ENCODE results near the gene GBF1. TPM values are rescaled to one million over a fixed set of nuclear protein-coding genes. Genes with fewer than 3 reads are reported as not detected.

GBF1 gene
- total RNA-seq, 6 experiments from 2014 or later = 67.2 to 83.6 (median 74.2) TPM

DNA sequence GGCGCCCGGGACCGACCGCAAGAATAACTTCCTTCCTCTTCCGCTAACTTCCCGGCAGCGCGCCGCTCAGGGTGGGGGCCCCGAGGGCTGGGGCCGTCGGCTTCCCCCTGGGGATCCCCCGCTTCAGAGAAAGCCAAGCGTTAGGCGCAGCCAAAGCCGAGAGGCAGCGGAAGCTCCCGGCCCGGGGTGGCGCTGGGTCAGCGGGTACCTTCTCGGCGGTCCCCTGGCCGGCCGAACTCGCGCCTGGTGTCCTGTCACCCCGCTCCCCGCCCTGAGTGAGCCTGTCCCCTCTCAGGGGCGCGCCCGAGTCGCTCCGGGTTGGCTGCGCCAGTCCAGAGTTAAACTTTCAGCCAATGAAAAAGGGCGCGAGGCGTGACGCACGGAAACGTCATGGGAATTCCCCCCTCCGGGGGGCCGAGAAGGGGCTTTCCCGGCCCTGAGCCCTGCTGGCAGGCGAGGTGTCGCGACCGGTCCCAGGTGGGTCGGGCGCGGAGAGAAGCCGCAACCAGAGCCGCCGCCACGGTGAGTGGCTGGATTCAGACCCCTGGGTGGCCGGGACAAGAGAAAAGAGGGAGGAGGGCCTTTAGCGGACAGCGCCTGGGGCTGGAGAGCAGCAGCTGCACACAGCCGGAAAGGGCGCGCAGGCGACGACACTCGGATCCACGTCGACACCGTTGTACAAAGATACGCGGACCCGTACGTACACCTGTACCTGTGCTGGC lies 148.9 kb downstream of the GBF1 start:
- peaks cover 2% of the 10 kb centered on the region; the same call in 1 of the 2 replicates for H3K27me3 Mint-ChIP-seq (ENCODE audit: insufficient read depth)
- no peaks in the 10 kb centered on the region for H3K36me3 Mint-ChIP-seq (ENCODE audit: low read depth)
- no peaks in the 10 kb centered on the region for H3K9me3 Mint-ChIP-seq
- TF ChIP-seq, protein P1, sequence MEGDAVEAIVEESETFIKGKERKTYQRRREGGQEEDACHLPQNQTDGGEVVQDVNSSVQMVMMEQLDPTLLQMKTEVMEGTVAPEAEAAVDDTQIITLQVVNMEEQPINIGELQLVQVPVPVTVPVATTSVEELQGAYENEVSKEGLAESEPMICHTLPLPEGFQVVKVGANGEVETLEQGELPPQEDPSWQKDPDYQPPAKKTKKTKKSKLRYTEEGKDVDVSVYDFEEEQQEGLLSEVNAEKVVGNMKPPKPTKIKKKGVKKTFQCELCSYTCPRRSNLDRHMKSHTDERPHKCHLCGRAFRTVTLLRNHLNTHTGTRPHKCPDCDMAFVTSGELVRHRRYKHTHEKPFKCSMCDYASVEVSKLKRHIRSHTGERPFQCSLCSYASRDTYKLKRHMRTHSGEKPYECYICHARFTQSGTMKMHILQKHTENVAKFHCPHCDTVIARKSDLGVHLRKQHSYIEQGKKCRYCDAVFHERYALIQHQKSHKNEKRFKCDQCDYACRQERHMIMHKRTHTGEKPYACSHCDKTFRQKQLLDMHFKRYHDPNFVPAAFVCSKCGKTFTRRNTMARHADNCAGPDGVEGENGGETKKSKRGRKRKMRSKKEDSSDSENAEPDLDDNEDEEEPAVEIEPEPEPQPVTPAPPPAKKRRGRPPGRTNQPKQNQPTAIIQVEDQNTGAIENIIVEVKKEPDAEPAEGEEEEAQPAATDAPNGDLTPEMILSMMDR (IDR thresholded peaks at IDR 0.05) = peak; percentile 97
- peak overlapping the region; percentile 86 for H3K4me3 Mint-ChIP-seq
- peak; percentile 83 for DNase-seq
- H3K27ac Mint-ChIP-seq = peak overlapping the region; percentile 92
- peaks cover 29% of the 10 kb centered on the region for H3K4me1 Mint-ChIP-seq (ENCODE audit: low read depth)

DNA sequence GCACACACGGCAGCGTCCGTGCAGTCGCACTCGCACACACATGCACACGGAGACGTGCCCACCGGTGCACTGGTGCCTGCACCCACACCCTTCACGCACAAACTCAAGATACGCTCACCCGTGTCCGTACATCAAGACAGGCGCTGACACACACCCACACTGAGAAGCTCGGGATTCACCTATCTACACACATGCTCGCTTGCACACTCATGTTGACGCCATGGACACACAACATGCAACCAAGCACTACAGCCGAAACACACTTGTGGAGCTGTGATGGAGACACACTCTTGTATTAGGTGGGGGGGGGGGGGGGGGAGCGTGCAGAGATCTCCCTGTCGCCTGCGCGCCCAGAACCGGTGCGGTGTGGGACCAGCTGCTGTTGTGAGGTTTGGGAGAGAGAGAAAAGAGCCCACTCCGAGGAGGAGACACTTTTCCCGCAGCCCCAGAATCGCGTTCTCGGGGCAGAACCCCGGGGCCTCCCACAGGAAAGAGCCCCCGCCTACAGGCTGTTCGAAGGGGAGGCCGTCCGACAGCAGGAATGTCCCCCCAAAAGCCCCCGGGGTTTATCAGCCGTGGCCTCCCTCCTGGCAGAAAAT lies 149.6 kb downstream of the GBF1 start:
- H3K36me3 Mint-ChIP-seq (ENCODE audit: low read depth) = no peaks in the 10 kb centered on the region
- no peak for DNase-seq
- TF ChIP-seq, protein P1 (IDR thresholded peaks at IDR 0.05) = no peak
- no peaks in the 10 kb centered on the region for H3K9me3 Mint-ChIP-seq
- H3K27me3 Mint-ChIP-seq (ENCODE audit: insufficient read depth) = peaks cover 2% of the 10 kb centered on the region; the same call in 1 of the 2 replicates
- peaks cover 33% of the 10 kb centered on the region for H3K4me1 Mint-ChIP-seq (ENCODE audit: low read depth)
- peak overlapping the region; percentile 86 for H3K4me3 Mint-ChIP-seq
- peak overlapping the region; percentile 92 for H3K27ac Mint-ChIP-seq

DNA sequence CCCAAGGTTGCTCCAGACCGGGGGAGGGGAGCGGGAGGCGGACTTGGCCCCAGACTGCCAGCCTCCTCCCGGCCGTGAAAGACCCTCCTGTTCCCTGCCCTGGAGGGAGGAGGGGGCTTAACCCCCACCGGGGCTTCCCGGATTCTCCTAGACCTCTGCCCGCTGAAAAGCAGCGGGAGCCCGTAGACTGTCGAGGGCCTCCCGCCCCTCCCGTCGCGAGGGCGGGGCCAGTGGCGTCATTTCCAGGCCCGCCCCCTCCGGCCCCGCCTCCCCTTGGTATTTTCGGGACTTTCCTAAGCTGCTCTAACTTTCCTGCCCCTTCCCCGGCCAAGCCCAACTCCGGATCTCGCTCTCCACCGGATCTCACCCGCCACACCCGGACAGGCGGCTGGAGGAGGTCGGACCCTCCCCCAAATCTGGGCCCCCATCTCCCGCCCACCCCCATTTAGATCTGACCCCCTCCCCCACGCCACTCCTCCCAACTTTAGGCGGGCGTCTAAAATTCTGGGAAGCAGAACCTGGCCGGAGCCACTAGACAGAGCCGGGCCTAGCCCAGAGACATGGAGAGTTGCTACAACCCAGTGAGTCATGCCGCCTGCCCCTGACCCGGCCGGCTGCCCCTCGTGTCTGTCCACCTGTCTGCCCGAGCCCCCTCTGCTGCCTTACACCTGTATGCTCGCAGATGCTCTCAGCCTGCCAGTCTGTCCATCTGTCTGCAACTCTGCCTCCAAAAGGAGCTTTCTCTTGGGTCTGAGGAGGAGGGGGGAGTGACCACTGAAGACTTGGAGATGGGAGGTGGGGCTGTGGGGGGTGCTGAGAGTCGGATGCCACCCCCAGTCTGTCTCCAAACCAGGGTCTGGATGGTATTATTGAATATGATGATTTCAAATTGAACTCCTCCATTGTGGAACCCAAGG lies 150.3 kb downstream of the GBF1 start, which contains the start of gene NFKB2:
TSS of gene NFKB2 (plus strand) at position 306 of the 917 bp plus-strand sequence. CDS start at position 561, 255 bp downstream.
- H3K4me3 Mint-ChIP-seq = peak within 1 kb of the TSS; percentile 86
- peak; percentile 65 for DNase-seq
- peak within 1 kb of the TSS; percentile 92 for H3K27ac Mint-ChIP-seq
- TF ChIP-seq, protein P1 (IDR thresholded peaks at IDR 0.05) = no peak
- H3K36me3 Mint-ChIP-seq (ENCODE audit: low read depth) = no peaks in the 10 kb centered on the region
- H3K27me3 Mint-ChIP-seq (ENCODE audit: insufficient read depth) = peaks cover 2% of the 10 kb centered on the region; the same call in 1 of the 2 replicates
- no peaks in the 10 kb centered on the region for H3K9me3 Mint-ChIP-seq
- H3K4me1 Mint-ChIP-seq (ENCODE audit: low read depth) = peaks cover 34% of the 10 kb centered on the region

DNA sequence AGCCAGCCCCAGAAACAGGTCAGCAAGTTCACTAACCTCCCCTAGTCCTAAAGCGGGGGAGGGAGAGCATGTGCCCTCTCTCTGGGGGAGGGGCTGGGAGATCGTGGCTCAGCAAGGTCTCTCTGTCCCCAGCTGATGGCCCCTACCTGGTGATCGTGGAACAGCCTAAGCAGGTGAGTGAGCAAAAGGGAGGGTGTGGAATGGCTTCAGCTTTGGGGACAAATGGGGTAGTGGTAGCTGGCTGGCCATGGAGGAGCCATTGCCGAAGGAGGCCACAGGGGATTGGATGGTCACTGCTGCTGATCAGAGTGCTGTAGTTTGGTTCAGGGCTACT lies 151.0 kb downstream of the GBF1 start:
- H3K36me3 Mint-ChIP-seq (ENCODE audit: low read depth) = no peaks in the 10 kb centered on the region
- H3K4me1 Mint-ChIP-seq (ENCODE audit: low read depth) = peaks cover 34% of the 10 kb centered on the region
- TF ChIP-seq, protein P1 (IDR thresholded peaks at IDR 0.05) = no peak
- peak overlapping the region; percentile 86 for H3K4me3 Mint-ChIP-seq
- DNase-seq = no peak
- H3K27ac Mint-ChIP-seq = peak overlapping the region; percentile 81; the same call in 1 of the 2 replicates
- H3K9me3 Mint-ChIP-seq = no peaks in the 10 kb centered on the region
- peaks cover 2% of the 10 kb centered on the region; the same call in 1 of the 2 replicates for H3K27me3 Mint-ChIP-seq (ENCODE audit: insufficient read depth)

DNA sequence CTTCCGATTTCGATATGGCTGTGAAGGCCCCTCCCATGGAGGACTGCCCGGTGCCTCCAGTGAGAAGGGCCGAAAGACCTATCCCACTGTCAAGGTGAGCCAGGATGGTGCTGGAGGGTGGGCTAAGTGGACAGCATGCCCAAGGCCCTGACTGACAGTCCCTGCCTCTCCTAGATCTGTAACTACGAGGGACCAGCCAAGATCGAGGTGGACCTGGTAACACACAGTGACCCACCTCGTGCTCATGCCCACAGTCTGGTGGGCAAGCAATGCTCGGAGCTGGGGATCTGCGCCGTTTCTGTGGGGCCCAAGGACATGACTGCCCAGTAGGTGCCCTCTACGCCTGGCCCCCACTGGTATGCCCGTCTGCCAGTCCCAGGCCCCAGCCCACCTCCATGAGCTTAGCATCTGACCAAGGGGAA lies 151.4 kb downstream of the GBF1 start:
- no peak overlapping the region for H3K27ac Mint-ChIP-seq
- H3K36me3 Mint-ChIP-seq (ENCODE audit: low read depth) = no peaks in the 10 kb centered on the region
- no peaks in the 10 kb centered on the region for H3K9me3 Mint-ChIP-seq
- peaks cover 2% of the 10 kb centered on the region; the same call in 1 of the 2 replicates for H3K27me3 Mint-ChIP-seq (ENCODE audit: insufficient read depth)
- TF ChIP-seq, protein P1 (IDR thresholded peaks at IDR 0.05) = no peak
- H3K4me1 Mint-ChIP-seq (ENCODE audit: low read depth) = peaks cover 39% of the 10 kb centered on the region
- H3K4me3 Mint-ChIP-seq = peak overlapping the region; percentile 86; the same call in 1 of the 2 replicates
- DNase-seq = no peak

All from HFFc6 (cell line).